HFFc6 (cell line): ENCODE results near the gene WDR47. TPM values are rescaled to one million over a fixed set of nuclear protein-coding genes. Genes with fewer than 3 reads are reported as not detected.
"Not testable (repeated sequence)": the region's sequence is repeated elsewhere in the genome, so short reads cannot be mapped to it uniquely, and the experiment has no call there.

ENCODE experiments used
- DNase-seq: peaks from one replicate; pipeline ENCODE4 v3.0.0-alpha.2; 2018
- H3K27ac Mint-ChIP-seq: 2 replicates; pipeline ENCODE4 v1.8.0; 2020; ENCODE audit warnings: mild to moderate bottlenecking, mixed read lengths
- H3K27me3 Mint-ChIP-seq: 2 replicates; pipeline ENCODE4 v1.8.0; 2021; ENCODE audit warnings: mild to moderate bottlenecking, moderate library complexity, mixed read lengths; ENCODE audit not compliant: insufficient read depth
- H3K36me3 Mint-ChIP-seq: 2 replicates; pipeline ENCODE4 v1.8.0; 2021; ENCODE audit warnings: low read depth, mixed read lengths
- H3K4me1 Mint-ChIP-seq: 2 replicates; pipeline ENCODE4 v1.8.0; 2020; ENCODE audit warnings: low read depth, mixed read lengths
- H3K4me3 Mint-ChIP-seq: 2 replicates; pipeline ENCODE4 v1.8.0; 2020; ENCODE audit warnings: mild to moderate bottlenecking, moderate library complexity, mixed read lengths
- H3K9me3 Mint-ChIP-seq: 2 replicates; pipeline ENCODE4 v1.8.0; 2020; ENCODE audit warnings: mild to moderate bottlenecking, mixed read lengths
- total RNA-seq, 6 experiments: library from RNA; stranded (reverse); fragmentation: NEBNext Ultra II Directional; extraction: Animal tissue kit (Norgen Biotek cat#: 25700); gene quantifications; 2 replicates in 1 of 6; 3 replicates in 5 of 6; pipeline ENCODE4 v1.2.3, GENCODE V29; 2021
- TF ChIP-seq, protein P1 (sequence below): fragments of 200-600 bp; sonication (generic); IDR thresholded peaks from 2 replicates; pipeline ENCODE4 v1.5.0; 2021; ENCODE audit warnings: antibody characterized with exemption, mild to moderate bottlenecking

Gene WDR47
- total RNA-seq, 6 experiments from 2014 or later: 13.8 to 18.2 (median 17.5) TPM

DNA sequence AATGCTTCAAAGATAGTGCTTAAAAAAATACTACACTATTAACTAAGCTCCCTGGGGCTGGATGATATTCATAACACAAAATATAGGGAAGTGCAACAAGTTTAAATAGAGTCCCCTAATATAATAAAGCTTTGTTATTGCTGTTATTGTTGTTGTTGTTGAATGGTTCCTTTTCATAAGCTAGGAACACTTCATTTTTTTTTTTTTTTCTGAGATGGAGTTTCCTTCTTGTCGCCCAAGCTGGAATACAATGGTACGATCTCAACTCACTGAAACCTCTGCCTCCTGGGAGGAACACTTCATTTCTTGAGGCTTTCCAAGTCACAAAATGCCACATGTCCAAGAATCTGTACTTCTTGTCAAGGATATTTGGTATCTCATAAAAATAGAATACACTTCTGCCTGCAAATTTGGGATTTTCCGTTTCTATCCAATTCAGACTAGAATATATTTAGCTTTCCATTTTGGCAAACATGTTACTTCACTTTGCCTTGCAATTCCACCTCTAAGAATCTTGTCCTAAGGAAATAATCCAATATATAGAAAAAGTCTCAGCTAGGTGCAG, 21.1 kb downstream of the WDR47 start:
- no peak for DNase-seq
- Mint-ChIP-seq H3K36me3 (peaks cover 11% of the 10 kb centered on the region; the same call in 1 of the 2 replicates), H3K4me3 (no peak overlapping the region), H3K4me1 (peaks cover 10% of the 10 kb centered on the region), H3K9me3 (no peaks in the 10 kb centered on the region), H3K27ac (no peak overlapping the region), H3K27me3 (no peaks in the 10 kb centered on the region)
- TF ChIP-seq, protein P1, sequence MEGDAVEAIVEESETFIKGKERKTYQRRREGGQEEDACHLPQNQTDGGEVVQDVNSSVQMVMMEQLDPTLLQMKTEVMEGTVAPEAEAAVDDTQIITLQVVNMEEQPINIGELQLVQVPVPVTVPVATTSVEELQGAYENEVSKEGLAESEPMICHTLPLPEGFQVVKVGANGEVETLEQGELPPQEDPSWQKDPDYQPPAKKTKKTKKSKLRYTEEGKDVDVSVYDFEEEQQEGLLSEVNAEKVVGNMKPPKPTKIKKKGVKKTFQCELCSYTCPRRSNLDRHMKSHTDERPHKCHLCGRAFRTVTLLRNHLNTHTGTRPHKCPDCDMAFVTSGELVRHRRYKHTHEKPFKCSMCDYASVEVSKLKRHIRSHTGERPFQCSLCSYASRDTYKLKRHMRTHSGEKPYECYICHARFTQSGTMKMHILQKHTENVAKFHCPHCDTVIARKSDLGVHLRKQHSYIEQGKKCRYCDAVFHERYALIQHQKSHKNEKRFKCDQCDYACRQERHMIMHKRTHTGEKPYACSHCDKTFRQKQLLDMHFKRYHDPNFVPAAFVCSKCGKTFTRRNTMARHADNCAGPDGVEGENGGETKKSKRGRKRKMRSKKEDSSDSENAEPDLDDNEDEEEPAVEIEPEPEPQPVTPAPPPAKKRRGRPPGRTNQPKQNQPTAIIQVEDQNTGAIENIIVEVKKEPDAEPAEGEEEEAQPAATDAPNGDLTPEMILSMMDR: no peak

DNA sequence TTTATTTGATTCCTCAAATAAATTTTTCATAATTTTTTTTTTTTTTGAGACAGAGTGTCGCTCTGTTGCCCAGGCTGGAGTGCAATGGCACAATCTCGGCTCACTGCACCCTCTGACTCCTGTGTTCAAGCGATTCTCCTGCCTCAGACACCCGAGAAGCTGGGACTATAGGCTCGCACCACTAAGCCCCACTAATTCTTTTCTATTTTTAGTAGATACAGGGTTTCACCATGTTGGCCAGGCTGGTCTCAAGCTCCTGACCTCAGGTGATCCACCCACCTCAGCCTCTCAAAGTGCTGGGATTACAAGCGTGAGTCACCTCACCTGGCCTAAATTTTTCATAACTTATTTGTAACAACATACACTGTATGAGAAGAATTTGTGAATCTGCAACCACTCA, 24.2 kb downstream of the WDR47 start:
- H3K27ac Mint-ChIP-seq, H3K4me3 Mint-ChIP-seq, H3K4me1 Mint-ChIP-seq, H3K27me3 Mint-ChIP-seq, DNase-seq, H3K9me3 Mint-ChIP-seq: not testable (repeated sequence)
- peaks cover 11% of the 10 kb centered on the region; the same call in 1 of the 2 replicates for H3K36me3 Mint-ChIP-seq

DNA sequence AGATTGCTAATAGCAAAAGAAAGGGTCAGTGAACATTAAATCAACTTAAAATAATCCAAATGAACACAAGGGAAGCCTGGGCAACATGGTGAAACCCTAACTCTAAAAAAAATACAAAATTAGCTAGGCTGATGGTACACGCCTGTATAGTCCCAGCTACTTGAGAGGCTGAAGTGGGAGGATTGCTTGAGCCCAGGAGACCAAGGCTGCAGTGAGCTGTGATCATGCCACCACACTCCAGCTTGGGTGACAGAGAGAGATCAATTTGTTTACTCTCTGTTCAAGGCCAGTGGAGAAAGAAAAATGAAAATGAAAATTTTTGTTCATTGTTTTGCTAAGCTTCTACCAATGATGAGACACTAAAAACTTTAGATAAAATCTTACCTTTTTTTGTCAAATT, 24.8 kb downstream of the WDR47 start:
- Mint-ChIP-seq H3K27me3 (no peaks in the 10 kb centered on the region), H3K4me3 (no peak overlapping the region), H3K4me1 (no peaks in the 10 kb centered on the region), H3K27ac (no peak overlapping the region), H3K9me3 (no peaks in the 10 kb centered on the region), H3K36me3 (peaks cover 11% of the 10 kb centered on the region; the same call in 1 of the 2 replicates)
- TF ChIP-seq, protein P1: no peak; the same call in 1 of the 2 replicates
- no peak for DNase-seq

DNA sequence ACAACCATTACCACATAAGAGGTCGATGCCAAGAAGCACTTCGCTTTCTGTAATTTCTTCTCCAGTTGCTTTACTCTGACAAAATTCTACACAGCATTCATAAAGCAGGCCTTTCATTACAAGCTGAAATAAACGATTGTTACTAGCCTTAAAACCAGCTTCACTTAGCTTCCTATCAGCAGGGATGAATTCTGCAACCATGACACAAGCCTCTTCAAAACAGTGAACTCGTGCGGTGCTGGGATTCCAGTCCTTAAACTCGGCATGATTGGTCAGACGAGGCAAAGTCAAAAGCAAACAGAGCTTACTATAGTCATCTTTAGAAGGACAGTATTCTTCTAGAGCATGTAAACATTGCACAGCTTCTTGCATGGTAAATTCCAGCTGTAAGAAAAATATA, 30.6 kb downstream of the WDR47 start:
- Mint-ChIP-seq H3K36me3 (peaks cover 3% of the 10 kb centered on the region; the same call in 1 of the 2 replicates), H3K4me3 (no peak overlapping the region), H3K9me3 (no peaks in the 10 kb centered on the region), H3K4me1 (no peaks in the 10 kb centered on the region), H3K27me3 (no peaks in the 10 kb centered on the region), H3K27ac (no peak overlapping the region)
- TF ChIP-seq, protein P1: no peak
- DNase-seq: no peak

DNA sequence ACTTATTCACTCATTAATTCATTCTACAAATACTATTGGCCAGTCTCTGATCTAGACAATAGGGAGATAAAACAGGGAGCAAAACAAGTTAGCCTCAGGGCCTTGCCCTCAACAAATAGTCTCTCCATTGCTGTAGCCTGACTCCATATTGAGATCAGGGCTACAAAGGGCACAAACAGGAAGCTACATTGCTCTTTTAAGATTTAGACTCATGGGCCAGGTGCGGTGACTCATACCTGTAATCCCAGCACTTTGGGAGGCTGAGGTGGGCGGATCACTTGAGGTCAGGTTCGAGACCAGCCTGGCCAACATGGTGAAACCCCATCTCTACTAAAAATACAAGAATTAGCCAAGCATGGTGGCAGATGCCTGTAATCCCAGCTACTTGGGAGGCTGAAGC, 45.3 kb downstream of the WDR47 start:
- H3K36me3 Mint-ChIP-seq: peaks cover 38% of the 10 kb centered on the region
- not testable (repeated sequence) for H3K27ac Mint-ChIP-seq, H3K4me3 Mint-ChIP-seq, H3K4me1 Mint-ChIP-seq, DNase-seq, H3K27me3 Mint-ChIP-seq
- H3K9me3 Mint-ChIP-seq: peaks cover 15% of the 10 kb centered on the region

DNA sequence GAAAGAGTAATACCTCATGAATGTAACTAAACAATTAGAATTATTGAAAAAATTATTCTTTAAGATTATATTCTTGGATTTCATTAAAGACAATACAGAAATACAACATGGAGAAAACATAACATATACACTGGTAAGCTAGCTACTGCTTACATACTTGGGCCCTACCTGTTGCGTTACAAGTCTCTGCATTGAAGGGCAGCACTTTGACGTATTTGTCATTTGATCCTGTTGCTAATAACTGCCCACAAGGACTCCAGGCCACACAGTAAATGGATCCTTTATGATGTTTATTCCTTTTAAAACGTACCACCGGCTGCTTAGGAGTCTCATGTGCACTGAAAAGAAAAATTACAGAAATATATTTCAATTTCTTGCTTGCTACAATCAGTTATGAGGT, 58.8 kb downstream of the WDR47 start:
- no peaks in the 10 kb centered on the region for H3K27me3 Mint-ChIP-seq
- H3K4me3 Mint-ChIP-seq: no peak overlapping the region

More for the DNA sequence above, 58.8 kb downstream of the WDR47 start:
- Mint-ChIP-seq H3K27ac (no peak overlapping the region), H3K4me1 (no peaks in the 10 kb centered on the region), H3K9me3 (no peaks in the 10 kb centered on the region), H3K36me3 (0 out of 2 replicates have a peak, but pooled peaks cover 7% of the 10 kb centered on the region)
- no peak for DNase-seq
- TF ChIP-seq, protein P1: no peak
